GM12873 (cell line): Measurements from ENCODE around the gene MUC20.

Experiments used
- TF ChIP-seq, protein P1 (sequence below): IDR thresholded peaks from 2 replicates; pipeline ENCODE4 v1.5.1; 2012; ENCODE audit warnings: low read depth, mild to moderate bottlenecking, moderate library complexity, low read length, control low read depth; ENCODE audit not compliant: insufficient read depth; ENCODE audit errors: missing control alignments

The MUC20 gene

DNA sequence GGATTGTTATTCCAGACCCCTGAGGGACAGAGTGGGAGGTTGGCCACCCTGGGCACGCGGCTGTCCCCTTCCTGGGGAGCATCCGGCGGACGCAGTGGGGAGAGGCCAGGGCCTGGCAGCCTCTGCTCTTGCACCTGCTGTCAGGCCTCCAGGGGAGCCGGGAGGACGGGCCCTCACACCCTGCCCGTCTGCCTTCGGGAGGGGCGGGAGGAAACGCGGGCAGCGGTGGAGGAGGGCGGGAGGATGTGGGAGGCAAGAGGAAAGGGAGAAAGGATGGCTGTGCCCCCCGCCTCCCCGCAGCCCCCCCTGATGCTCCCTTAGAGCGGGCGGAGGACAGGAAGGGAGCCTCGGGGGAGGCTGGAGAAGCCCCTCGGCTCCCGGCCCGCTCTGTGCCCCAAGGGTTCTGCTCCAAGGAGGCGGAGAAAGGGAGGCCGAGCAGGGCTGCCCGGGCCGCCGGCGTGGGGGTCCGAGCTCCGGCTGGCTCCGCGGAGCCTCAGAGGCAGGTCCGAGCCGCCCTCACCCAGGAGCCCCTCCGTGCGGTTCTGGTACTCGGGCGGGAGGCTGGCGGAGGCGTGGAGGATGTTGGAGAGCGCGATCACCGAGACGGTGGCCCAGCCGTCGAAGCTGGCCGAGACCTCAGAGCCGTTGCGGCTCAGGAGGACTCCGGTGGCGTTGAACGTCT, 40.9 kb downstream of the MUC20 start:
- TF ChIP-seq, protein P1, sequence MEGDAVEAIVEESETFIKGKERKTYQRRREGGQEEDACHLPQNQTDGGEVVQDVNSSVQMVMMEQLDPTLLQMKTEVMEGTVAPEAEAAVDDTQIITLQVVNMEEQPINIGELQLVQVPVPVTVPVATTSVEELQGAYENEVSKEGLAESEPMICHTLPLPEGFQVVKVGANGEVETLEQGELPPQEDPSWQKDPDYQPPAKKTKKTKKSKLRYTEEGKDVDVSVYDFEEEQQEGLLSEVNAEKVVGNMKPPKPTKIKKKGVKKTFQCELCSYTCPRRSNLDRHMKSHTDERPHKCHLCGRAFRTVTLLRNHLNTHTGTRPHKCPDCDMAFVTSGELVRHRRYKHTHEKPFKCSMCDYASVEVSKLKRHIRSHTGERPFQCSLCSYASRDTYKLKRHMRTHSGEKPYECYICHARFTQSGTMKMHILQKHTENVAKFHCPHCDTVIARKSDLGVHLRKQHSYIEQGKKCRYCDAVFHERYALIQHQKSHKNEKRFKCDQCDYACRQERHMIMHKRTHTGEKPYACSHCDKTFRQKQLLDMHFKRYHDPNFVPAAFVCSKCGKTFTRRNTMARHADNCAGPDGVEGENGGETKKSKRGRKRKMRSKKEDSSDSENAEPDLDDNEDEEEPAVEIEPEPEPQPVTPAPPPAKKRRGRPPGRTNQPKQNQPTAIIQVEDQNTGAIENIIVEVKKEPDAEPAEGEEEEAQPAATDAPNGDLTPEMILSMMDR: no peak

DNA sequence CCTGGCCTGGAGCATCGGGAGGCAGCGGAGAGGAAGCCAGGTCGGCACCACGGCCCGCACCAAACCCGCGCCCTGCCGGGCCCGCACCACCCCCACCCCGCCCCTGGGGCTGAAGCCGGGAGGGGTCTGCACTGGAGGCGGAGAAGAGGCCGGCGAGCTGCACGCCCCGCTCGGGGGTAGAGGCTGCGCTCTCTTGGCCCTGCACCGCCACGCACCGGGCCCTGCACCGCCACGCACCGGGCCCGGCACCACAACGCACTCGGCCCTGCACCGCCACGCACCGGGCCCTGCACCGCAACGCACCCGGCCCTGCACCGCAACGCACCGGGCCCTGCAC, 41.4 kb downstream of the MUC20 start:
- TF ChIP-seq, protein P1: no peak

DNA sequence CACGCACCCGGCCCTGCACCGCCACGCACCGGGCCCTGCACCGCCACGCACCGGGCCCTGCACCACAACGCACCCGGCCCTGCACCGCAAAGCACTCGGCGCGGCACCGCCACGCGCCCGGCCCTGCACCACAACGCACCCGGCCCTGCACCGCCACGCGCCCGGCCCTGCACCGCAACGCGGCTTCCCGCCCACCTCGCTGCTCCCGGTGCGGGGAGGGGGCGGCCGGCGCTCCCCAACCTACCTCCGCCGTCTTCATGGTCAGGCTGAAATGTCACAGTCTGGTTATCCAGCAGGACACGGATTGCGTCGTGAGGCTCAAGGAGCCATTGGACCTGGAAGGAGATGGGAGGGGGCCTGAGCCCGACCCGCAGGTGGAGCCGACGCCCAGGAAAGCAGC, 41.8 kb downstream of the MUC20 start:
- TF ChIP-seq, protein P1: no peak

DNA sequence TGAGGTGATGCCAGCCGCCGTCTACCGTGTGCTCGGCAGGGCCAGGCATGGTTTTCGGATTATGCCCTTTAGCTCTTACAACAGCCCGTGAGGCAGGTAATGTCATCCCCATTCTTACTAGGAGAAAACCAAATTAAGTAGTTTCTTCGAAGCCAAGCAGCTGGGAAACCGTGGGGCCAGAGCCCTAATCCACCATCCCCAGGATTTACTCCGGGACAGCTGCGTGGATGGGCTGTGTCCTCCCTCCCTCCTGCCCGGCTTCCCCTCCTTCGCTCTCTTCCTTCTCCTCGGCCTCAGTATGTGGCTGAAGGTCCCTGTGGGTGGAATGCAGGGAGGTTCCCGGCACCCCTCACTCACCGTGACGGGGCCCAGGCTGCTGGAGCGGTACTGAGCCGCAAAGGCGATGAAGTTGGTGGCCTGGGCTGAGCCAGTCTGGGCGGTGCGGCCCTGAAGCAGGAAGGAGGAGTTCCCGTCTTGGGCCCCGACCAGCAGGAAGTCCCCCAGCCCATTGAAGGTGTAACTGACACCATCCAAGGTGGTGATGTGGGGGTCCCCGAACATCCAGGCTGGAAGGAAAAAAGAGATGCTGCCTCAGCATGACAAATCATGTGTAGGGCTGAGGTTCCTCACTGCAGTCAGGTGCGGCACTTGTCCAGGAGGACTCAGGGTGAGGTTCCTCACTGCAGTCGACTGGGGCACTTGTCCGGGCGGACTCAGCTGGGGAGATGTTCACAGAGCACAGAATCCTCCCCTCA, 42.5 kb downstream of the MUC20 start:
- TF ChIP-seq, protein P1: no peak

DNA sequence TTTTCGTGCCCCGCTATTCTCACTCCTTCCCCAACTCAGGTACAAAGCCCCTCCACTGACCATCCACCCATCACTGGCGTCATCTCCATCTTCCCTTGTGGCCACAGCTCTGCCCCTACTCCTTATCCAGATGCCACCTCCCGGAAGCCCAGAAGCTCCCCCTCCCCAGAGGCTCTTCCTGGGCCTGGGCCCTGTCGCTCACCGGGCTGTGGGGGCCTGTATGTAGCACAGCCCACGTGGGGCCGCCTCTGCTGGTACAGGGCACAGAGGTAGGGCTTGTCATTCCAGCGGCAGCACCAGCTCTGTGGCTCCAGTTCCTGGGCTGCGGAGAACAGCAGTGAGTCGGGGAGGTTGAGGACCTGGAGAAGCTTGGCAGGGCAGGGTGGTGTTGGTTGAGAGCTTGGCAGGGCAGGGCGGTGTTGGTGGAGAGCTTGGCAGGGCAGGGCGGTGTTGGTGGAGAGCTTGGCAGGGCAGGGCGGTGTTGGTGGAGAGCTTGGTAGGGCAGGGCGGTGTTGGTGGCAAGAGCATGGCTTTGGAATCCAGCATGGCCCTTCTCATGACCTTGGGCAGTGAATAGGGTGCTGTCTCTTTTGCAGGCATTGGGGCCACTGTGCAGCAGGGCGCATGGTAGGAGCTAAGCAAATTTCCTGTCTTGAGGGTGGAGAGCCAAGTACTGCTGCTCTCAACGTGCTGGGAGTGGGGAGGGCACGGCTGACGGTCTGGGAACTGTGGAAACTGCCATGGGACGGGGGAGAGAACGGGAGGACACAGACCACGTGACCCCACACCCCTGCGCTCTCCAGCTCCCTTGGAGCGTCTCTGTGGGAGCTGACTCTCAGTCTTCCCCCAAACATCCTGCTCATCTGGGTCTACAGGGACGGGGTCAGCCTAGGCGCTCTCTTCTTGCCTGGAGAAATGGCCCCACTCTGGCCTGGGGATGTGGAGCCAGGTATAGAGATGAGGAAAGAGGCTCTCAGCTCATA, 43.4 kb downstream of the MUC20 start:
- TF ChIP-seq, protein P1: no peak

DNA sequence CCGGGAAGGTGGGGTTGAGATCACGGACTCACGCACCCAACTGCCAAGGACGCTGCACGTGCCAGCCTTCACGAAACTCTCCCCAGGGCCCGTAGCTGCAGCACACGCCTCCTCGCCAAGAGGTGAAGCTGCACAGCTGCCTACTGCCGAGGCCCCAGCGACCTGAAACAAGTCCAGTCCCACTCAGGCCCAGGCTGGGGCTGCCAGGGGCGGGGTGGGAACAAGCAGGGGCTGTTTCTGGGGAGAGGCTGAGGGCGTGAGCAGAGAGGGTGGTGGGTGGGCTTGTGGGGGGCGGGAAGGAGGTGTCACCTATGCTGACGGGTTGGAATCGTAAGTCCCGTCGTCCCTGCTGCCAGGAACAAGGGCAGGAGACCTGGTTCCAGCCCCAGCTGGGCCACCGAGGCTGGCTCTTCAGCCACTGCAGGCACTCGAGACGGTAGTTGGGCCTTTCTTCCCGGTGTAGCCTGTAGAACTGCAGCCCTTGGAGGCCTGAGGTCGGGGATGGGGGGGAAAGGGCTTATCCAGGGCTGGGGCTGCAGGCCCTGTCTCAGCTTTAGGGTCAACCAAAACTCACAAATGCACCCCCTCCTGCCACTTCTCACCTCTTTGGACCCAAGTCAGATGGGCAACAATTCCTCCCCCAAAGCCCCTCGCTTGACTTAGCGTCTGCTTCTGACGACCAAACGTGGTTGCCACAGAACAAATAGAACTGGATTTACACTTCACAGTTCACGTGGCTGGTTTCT, 44.4 kb downstream of the MUC20 start:
- TF ChIP-seq, protein P1: no peak

DNA sequence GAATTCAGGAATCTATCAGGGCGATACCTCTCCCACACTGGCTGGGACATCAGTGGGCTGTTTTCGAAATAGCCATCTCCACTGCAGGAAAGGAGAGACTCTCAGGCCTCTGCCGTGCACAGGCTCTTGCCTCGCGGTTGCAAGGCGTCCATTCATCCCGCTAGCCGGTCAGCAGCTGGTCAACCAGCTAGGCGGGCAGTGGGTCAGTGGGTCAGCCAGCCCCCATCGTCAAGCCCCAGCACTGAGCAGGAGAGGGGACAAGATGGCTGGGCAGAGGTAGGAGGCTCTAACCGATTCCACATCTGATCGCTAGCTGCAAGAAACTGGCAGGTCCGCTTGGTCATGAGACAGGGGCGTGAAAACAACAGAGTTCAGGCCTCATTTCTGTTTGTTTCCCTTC, 45.9 kb downstream of the MUC20 start:
- TF ChIP-seq, protein P1: no peak
